Stimulated activated CD8-positive, alpha-beta memory T cell treated with anti-CD3 and anti-CD28 coated beads, Interleukin-4, amount 100 ng/mL, for 48 hours (primary cell): Measurements from ENCODE around the gene HCFC2.

ENCODE experiments used
- DNase-seq: peaks from one replicate; pipeline ENCODE4 v3.0.0-alpha.2; 2020

Gene HCFC2

DNA sequence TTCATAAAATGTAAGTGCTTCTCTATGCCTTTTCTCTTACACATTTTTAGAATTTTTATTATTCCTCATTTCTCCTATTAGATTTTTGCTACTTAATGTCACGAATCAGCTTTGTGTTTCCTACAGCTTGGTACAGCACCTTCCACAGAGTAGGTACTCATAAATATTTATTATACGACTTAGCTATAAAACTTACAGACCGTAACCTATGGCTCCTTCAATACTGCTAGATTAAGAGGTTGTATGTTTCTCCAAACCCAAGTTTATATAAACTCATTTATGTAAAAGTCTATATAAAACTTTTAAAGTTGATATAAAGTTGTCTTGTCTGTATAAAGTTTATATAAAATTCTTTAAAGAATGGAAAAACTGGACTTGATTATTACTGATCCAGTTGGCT lies 62.2 kb downstream of the HCFC2 start:
- DNase-seq = no peak

- no peak for DNase-seq
These were observed 66.4 kb downstream of the HCFC2 start for GRCh38 chr12:104130760-104131159.

GRCh38 chr12:104131609-104132008 lies 67.3 kb downstream of the HCFC2 start:
- no peak for DNase-seq

GRCh38 chr12:104132351-104132956 lies 68.1 kb downstream of the HCFC2 start:
- DNase-seq = no peak

- no peak for DNase-seq
These were observed 69.0 kb downstream of the HCFC2 start for GRCh38 chr12:104133321-104133720.

GRCh38 chr12:104133866-104134265 lies 69.5 kb downstream of the HCFC2 start:
- DNase-seq = no peak

DNA sequence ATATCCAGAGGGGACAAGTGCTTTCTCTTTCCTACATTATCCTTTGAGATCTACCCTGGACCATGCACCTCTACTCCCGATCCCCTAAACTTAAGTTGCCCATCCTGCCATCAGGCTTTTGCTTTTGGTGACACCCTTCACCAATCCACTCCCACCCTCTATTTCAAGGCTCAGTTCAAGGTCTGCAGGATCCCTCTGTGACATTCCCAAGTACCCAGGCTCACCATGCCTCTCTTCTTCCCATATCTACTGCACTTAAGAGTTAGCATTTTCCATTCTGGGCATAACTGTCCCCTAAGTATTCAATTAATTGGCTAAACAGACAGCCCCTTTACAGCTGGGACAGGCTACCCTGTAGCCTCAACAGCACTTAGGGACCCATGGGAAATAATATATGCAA lies 70.6 kb downstream of the HCFC2 start:
- no peak for DNase-seq

DNA sequence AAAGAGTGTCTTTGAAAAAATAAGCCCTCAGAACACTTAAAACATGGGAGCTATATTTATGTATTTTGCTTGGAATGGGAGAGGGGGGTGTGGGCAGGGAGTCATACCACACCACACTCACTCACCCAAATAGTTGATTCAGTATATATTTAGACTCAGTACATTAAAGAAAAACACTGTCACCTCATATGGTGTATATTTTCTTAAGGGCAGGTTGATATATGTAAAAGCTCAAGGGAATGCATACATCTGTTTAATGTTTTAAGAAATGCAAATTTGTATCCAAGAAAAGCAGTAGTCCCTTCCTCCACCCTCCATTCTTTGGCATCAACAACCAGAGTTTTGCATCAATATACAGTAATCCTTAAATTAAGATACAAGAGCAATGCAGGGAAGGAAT lies 72.2 kb downstream of the HCFC2 start:
- DNase-seq = no peak

- DNase-seq = peak; percentile 65
These were observed 72.9 kb downstream of the HCFC2 start for GRCh38 chr12:104137001-104137901.

GRCh38 chr12:104137902-104138796 lies 73.8 kb downstream of the HCFC2 start, which contains the start of gene NFYB:
Gene NFYB (minus strand): TSS chr12:104138210. CDS start chr12:104135453, 2,757 bp downstream.
- peak; percentile 92 for DNase-seq

- no peak for DNase-seq
These were observed 74.4 kb downstream of the HCFC2 start for GRCh38 chr12:104138797-104139152.

- DNase-seq = no peak
These were observed 78.2 kb downstream of the HCFC2 start for GRCh38 chr12:104142543-104142942.

GRCh38 chr12:104143002-104143401 lies 78.7 kb downstream of the HCFC2 start:
- no peak for DNase-seq

DNA sequence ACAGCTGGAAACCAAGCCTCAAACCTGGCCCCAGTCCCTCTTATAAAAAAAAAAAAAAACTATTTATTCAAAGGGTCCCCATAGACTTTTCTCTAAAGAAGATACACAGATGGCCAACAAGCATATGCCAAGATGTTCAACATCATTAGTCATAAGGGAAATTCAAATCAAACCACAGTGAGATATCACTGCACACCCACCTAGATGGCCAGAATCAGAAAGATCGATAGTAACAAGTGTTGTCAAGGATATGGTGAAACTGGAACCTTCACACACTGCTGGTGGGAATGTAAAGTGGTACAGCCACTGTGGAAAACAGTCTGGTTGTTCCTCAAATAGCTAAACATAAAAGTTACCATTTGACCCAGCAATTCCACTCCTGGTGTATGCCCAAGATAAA lies 79.6 kb downstream of the HCFC2 start:
- no peak for DNase-seq

DNA sequence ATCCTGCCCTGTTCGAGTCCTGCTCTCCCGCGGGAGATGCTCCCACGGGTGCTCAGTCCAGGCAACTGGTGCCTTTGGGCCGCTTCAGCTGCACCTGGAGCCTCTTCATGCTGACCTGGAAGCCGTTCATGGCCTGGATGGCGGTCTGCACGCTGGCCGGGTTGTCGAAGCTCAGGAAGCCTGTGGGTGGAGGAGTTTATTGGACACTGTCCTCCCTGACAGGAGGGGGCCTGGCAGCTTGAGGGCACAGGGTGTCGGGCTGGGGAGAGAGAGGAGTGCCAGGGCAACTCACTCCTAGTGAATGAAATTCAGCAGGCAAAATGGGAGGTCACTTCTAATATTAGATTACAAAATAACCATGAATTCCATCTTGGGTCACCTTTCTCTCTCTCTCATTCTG lies 83.0 kb downstream of the HCFC2 start:
- DNase-seq = no peak

DNA sequence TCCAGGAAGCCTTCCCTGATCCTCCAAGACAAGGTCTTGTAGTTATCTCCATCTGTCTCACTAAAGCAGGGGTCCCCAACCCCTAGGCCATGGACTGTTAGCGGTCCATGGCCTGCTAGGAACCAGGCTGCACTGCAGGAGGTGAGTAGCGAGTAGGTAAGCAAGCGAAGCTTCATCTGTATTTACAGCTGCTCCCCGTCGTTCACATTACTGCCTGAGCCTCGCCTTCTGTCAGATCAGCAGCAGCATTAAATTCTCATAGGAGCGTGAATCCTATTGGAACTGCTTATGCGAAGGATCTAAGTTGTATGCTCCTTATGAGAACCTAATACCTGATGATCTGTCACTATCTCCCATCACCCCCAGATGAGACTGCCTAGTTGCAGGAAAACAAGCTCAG lies 86.1 kb downstream of the HCFC2 start:
- no peak for DNase-seq

- no peak for DNase-seq
These were observed 88.4 kb downstream of the HCFC2 start for GRCh38 chr12:104152685-104153241.

GRCh38 chr12:104154286-104154685 lies 90.0 kb downstream of the HCFC2 start:
- no peak for DNase-seq

DNA sequence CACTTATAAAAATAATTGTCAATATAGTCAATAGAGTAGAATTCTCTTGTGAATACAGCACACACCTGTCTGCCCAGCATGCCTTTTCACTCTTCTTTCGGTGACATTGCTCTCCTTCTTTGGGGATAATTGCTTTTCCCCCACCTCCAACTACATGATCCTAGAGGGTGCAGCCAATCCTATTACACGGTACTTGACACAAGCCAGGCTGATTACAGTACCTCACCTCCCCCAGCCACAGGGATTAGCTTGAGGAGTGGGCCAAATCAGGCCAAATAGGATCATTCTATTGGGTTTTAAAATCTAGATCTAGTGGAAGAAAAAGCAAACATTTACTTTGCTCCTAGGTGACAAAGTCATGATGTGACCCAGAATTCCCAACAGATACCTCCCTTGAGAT lies 90.5 kb downstream of the HCFC2 start:
- DNase-seq = no peak
